AG04449 (cell line): ENCODE results near the gene PIP5KL1.
A peak's percentile ranks its signal among the peaks of the same experiment; 100 is the strongest.

ENCODE experiments used
- CTCF ChIA-PET: fragments of 350-600 bp; formaldehyde crosslinking; extraction: SDS; loops from one replicate; lab custom pipeline; 2021; ENCODE audit warnings: antibody characterized with exemption; lab: Yijun Ruan, JAX
- POLR2A ChIA-PET: fragments of 400-600, 350-600 bp; formaldehyde crosslinking; extraction: SDS; loops from one replicate; lab custom pipeline; 2020; ENCODE audit warnings: antibody characterized with exemption, inconsistent platforms; lab: Yijun Ruan, JAX
- DNase-seq: peaks from one replicate; pipeline ENCODE4 v3.0.0-alpha.2; 2010; ENCODE audit warnings: low read depth, low spot score
- H3K4me3 ChIP-seq: 2 replicates; pipeline ENCODE4 v1.5.1; 2011; ENCODE audit warnings: low read depth, mild to moderate bottlenecking, control low read depth, low read length
- CTCF ChIP-seq: IDR thresholded peaks from one replicate; pipeline ENCODE4 v1.5.1; 2011; ENCODE audit warnings: mild to moderate bottlenecking, moderate library complexity, low read length, control low read depth, inconsistent platforms; ENCODE audit not compliant: insufficient read depth; ENCODE audit errors: missing control alignments

Gene PIP5KL1

GRCh38 chr9:127968700-127969383 is 38.3 kb upstream of the PIP5KL1 start:
- CTCF ChIA-PET: interaction anchor here (1.0 to 1.7 kb wide), 3 partner anchors 26 to 148 kb away, joined by 3 to 5 read pairs (median 3); no protein-coding TSS in a partner anchor
- POLR2A ChIA-PET: interaction anchor here (1.5 kb wide), 1 partner anchor 9 kb away, joined by 5 read pairs; no protein-coding TSS in a partner anchor
- no peak overlapping the region for H3K4me3 ChIP-seq
- DNase-seq: peak; percentile 70
- no peak for TF ChIP-seq CTCF

GRCh38 chr9:127968042-127968441 is 37.5 kb upstream of the PIP5KL1 start:
- POLR2A ChIA-PET: interaction anchor here (1.5 kb wide), 1 partner anchor 10 kb away, joined by 5 read pairs; no protein-coding TSS in a partner anchor
- CTCF ChIA-PET: interaction anchor here (1.5 to 3.6 kb wide), 2 partner anchors 25 to 148 kb away, joined by 3 to 21 read pairs; no protein-coding TSS in a partner anchor
- no peak for TF ChIP-seq CTCF
- DNase-seq: no peak
- no peak overlapping the region for H3K4me3 ChIP-seq

GRCh38 chr9:127967151-127967809 is 36.7 kb upstream of the PIP5KL1 start:
- ChIA-PET POLR2A (no interaction called here), CTCF (interaction anchor here (0.6 to 3.6 kb wide), 3 partner anchors 24 to 121 kb away, joined by 3 to 21 read pairs (median 3); no protein-coding TSS in a partner anchor)
- TF ChIP-seq CTCF: no peak
- no peak overlapping the region for H3K4me3 ChIP-seq
- no peak for DNase-seq

GRCh38 chr9:127966416-127967150 is 36.0 kb upstream of the PIP5KL1 start:
- no peak for DNase-seq
- POLR2A ChIA-PET: interaction anchor here (0.6 kb wide), 1 partner anchor 37 kb away, joined by 3 read pairs; no protein-coding TSS in a partner anchor
- TF ChIP-seq CTCF: no peak
- CTCF ChIA-PET: interaction anchor here (0.8 to 3.6 kb wide), 4 partner anchors 24 to 152 kb away, joined by 3 to 21 read pairs (median 4); no protein-coding TSS in a partner anchor
- H3K4me3 ChIP-seq: no peak overlapping the region

- DNase-seq: no peak
- no peak for TF ChIP-seq CTCF
- no peak overlapping the region for H3K4me3 ChIP-seq
- POLR2A ChIA-PET: interaction anchor here (1.5 kb wide), 1 partner anchor 12 kb away, joined by 5 read pairs; no protein-coding TSS in a partner anchor
- CTCF ChIA-PET: interaction anchor here (0.7 to 3.6 kb wide), 7 partner anchors 10 to 152 kb away, joined by 3 to 21 read pairs (median 4); no protein-coding TSS in a partner anchor
Measured at GRCh38 chr9:127965953-127966352, 35.4 kb upstream of the PIP5KL1 start.
